PFSK-1 (cell line): ENCODE results near the gene GTF2F1.
A peak's percentile ranks its signal among the peaks of the same experiment; 100 is the strongest.

Source experiments
- FOXP2 ChIP-seq: optimal IDR thresholded peaks from 2 replicates; pipeline ENCODE3; 2011; ENCODE audit warnings: borderline replicate concordance, control low read depth, inconsistent platforms; ENCODE audit not compliant: insufficient read depth; ENCODE audit errors: extremely low read length, extremely low read depth
- POLR2AphosphoS5 ChIP-seq: IDR thresholded peaks from 2 replicates; pipeline ENCODE4 v1.6.1; 2012; ENCODE audit warnings: low read depth, mild to moderate bottlenecking, control low read depth, low read length, moderate library complexity
- REST ChIP-seq, 2 experiments: IDR thresholded peaks; 2 replicates each; pipeline versions ENCODE4 v1.6.1 to v1.8.0; 2011 to 2012; ENCODE audit warnings: low read depth in 2 of 2, low read length in 2 of 2, control low read depth in 1 of 2, inconsistent platforms in 1 of 2, mild to moderate bottlenecking in 1 of 2, moderate library complexity in 1 of 2; ENCODE audit not compliant: insufficient read depth in 1 of 2
- SIN3A ChIP-seq: IDR thresholded peaks from 2 replicates; pipeline ENCODE4 v1.6.1; 2012; ENCODE audit warnings: mild to moderate bottlenecking, low read length, moderate library complexity, borderline replicate concordance; ENCODE audit not compliant: insufficient read depth
- TAF1 ChIP-seq: IDR thresholded peaks from 2 replicates; pipeline ENCODE4 v1.6.1; 2012; ENCODE audit warnings: low read length, control low read depth, borderline replicate concordance; ENCODE audit not compliant: insufficient read depth

GTF2F1 gene

GRCh38 chr19:6413291-6413690, 20.3 kb upstream of the GTF2F1 start:
- TF ChIP-seq SIN3A (no peak), REST (IDR thresholded peaks at IDR 0.05; ENCODE audit: insufficient read depth in 1 of 2, low read depth in 2 of 2, low read length in 2 of 2) (no peak), FOXP2 (no peak), TAF1 (no peak), POLR2AphosphoS5 (no peak)

GRCh38 chr19:6412447-6413091, 19.6 kb upstream of the GTF2F1 start:
- TF ChIP-seq REST (IDR thresholded peaks at IDR 0.05; ENCODE audit: insufficient read depth in 1 of 2, low read depth in 2 of 2, low read length in 2 of 2) (no peak), SIN3A (no peak), TAF1 (no peak), FOXP2 (no peak), POLR2AphosphoS5 (peak; percentile 19; the same call in 1 of the 2 replicates)

- TF ChIP-seq FOXP2: no peak
- TF ChIP-seq SIN3A: no peak
- no peak for TF ChIP-seq POLR2AphosphoS5
- no peak for TF ChIP-seq TAF1
- no peak for TF ChIP-seq REST (IDR thresholded peaks at IDR 0.05; ENCODE audit: insufficient read depth in 1 of 2, low read depth in 2 of 2, low read length in 2 of 2)
These were observed 19.1 kb upstream of the GTF2F1 start for GRCh38 chr19:6412061-6412446.

GRCh38 chr19:6409346-6409745, 16.4 kb upstream of the GTF2F1 start:
- no peak for TF ChIP-seq SIN3A
- no peak for TF ChIP-seq FOXP2
- no peak for TF ChIP-seq REST (IDR thresholded peaks at IDR 0.05; ENCODE audit: insufficient read depth in 1 of 2, low read depth in 2 of 2, low read length in 2 of 2)
- no peak for TF ChIP-seq POLR2AphosphoS5
- TF ChIP-seq TAF1: no peak

- no peak for TF ChIP-seq SIN3A
These were observed 13.4 kb upstream of the GTF2F1 start for GRCh38 chr19:6406401-6406800.
